ENCODE data around the gene PHF3.
"Not testable (repeated sequence)": the region's sequence is repeated elsewhere in the genome, so short reads cannot be mapped to it uniquely, and the experiment has no call there.

PHF3 gene

DNA sequence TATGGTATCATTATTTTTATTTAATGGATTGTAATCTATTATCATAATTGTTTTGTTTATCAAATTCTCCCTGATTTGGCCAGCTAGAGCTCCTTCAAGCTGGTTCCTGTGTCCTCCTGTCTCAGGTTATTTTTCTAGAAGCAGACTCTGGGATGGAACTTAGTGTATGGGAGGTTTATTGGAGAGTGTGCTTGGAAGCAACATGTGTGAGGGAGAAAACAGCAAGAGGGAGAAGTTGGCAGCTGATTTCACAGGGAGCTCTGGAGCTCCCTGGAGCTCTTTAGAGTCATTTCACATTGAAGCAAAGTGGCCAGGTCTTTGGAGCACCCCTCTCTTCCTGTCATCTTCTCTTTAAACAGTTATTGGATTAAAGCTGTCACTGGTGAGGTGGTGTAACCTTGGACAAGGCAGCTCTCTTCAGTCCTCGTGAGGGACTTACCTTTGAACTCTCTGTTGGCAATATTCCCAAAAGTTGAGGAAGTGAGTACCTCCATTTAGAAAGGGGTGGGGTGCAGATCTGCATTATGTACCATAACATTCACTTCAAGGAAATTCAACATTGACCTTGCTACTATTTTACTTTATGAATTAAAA, 103.6 kb downstream of the PHF3 start:
- no peak overlapping the region for H3K4me3 ChIP-seq (ENCODE audit: low read depth, low read length)
- no peak for DNase-seq (ENCODE audit: low read depth)
- no peak for TF ChIP-seq CTCF (IDR thresholded peaks at IDR 0.05; ENCODE audit: low read depth, low read length, missing control alignments)

DNA sequence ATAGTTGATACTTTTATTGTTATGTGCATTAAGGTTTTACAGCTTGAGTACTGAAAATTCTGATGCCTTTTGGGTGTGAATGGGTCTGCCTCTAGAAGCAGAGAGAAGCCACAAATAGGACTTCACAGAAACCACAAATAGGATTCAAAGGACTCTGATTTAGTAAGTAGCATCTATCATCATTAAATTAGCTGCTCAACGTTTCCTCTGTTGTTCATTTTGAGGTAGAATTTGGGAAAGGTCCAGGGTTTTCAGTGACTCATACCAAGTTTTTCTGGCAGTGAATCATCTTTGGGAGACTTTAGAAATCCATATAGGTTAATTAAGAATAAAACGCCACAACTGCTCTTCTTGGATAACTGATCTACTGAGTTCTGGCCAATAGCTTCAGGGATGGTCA, 105.1 kb downstream of the PHF3 start:
- TF ChIP-seq CTCF (IDR thresholded peaks at IDR 0.05; ENCODE audit: low read depth, low read length, missing control alignments) = no peak
- DNase-seq (ENCODE audit: low read depth) = no peak
- H3K4me3 ChIP-seq (ENCODE audit: low read depth, low read length) = no peak overlapping the region

DNA sequence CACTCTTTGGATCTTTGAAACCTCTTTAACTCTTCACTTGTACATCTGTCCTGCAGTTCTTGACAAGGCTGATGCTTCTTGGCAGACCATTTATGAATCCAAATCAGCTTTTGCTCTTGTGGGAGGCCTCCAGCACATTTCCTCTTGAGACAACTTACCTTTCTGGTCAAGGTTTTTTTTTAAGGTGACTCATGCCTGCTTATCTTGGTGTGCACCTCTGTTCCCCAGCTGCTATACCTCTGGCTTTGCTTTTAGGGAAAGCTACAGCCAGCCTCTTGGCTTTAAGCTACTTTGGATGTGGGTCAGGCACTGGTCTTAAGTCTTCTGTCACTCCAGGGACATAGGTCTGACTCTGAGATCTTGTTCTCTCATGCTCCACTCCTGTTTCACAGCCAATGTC, 106.5 kb downstream of the PHF3 start:
- no peak for TF ChIP-seq CTCF (IDR thresholded peaks at IDR 0.05; ENCODE audit: low read depth, low read length, missing control alignments)
- H3K4me3 ChIP-seq (ENCODE audit: low read depth, low read length) = no peak overlapping the region
- DNase-seq (ENCODE audit: low read depth) = no peak

- H3K4me3 ChIP-seq (ENCODE audit: low read depth, low read length) = no peak overlapping the region
- DNase-seq (ENCODE audit: low read depth) = no peak
- TF ChIP-seq CTCF (IDR thresholded peaks at IDR 0.05; ENCODE audit: low read depth, low read length, missing control alignments) = no peak
Measured at GRCh38 chr6:63743691-63744090, 108.1 kb downstream of the PHF3 start.

GRCh38 chr6:63744810-63745209, 109.2 kb downstream of the PHF3 start:
- DNase-seq (ENCODE audit: low read depth) = no peak
- no peak for TF ChIP-seq CTCF (IDR thresholded peaks at IDR 0.05; ENCODE audit: low read depth, low read length, missing control alignments)
- no peak overlapping the region for H3K4me3 ChIP-seq (ENCODE audit: low read depth, low read length)

DNA sequence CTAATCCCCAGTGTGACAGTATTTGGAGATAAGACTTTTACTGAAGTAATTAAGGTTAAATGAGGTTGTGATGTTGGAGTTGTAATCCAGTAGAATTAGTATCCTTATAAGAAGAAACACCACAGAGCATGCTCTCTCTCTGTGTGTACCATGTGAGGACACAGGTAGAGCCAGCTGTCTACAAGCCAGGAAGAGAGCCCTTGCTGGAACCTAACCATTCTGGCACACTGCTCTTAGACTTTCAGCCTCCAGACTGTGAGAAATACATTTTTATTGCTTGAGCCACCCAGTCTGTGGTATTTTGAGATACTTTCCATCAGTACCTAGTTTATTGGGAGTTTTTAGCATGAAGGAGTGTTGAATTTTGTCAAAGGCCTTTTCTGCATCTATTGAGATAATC, 110.2 kb downstream of the PHF3 start:
- DNase-seq (ENCODE audit: low read depth) = no peak
- no peak for TF ChIP-seq CTCF (IDR thresholded peaks at IDR 0.05; ENCODE audit: low read depth, low read length, missing control alignments)
- H3K4me3 ChIP-seq (ENCODE audit: low read depth, low read length) = no peak overlapping the region

- TF ChIP-seq CTCF (IDR thresholded peaks at IDR 0.05; ENCODE audit: low read depth, low read length, missing control alignments) = no peak
- no peak for DNase-seq (ENCODE audit: low read depth)
- no peak overlapping the region for H3K4me3 ChIP-seq (ENCODE audit: low read depth, low read length)
Measured at GRCh38 chr6:63750400-63750799, 114.8 kb downstream of the PHF3 start.

DNA sequence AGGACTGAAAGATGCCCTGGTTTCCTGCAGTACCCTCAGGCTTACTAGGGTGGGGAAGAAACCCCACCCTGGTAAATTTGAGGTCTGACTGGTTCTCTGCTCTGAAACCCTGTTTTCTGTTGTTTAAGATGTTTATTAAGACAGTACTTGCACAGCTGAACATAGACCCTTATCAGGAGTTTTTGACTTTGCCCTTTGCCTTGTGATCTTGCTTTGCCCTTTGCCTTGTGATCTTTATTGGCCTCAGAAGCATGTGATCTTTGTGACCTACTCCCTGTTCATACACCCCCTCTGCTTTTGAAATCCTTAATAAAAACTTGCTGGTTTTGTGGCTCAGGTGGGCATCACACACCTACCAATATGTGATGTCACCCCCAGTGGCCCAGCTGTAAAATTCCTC, 121.7 kb downstream of the PHF3 start:
- DNase-seq (ENCODE audit: low read depth); H3K4me3 ChIP-seq (ENCODE audit: low read depth, low read length): not testable (repeated sequence)
